HEK293T (cell line): Measurements from ENCODE around the gene SRGAP1.

Source experiments
- ARNT ChIP-seq: fragments of 450-650 bp; IDR thresholded peaks from 2 replicates; pipeline ENCODE4 v1.6.1; 2017; ENCODE audit warnings: mild to moderate bottlenecking
- CTBP1 ChIP-seq: fragments of 450-650 bp; IDR thresholded peaks from 2 replicates; pipeline ENCODE4 v1.6.1; 2016; ENCODE audit warnings: borderline replicate concordance
- ELF4 ChIP-seq: fragments of 450-650 bp; IDR thresholded peaks from 2 replicates; pipeline ENCODE4 v1.6.1; 2017; ENCODE audit warnings: antibody characterized with exemption
- FOXA1 ChIP-seq: fragments of 450-650 bp; IDR thresholded peaks from 2 replicates; pipeline ENCODE4 v1.6.1; 2016; ENCODE audit warnings: mild to moderate bottlenecking
- FOXK2 ChIP-seq: fragments of 450-650 bp; IDR thresholded peaks from 2 replicates; pipeline ENCODE4 v1.6.1; 2016; ENCODE audit warnings: mild to moderate bottlenecking
- FOXM1 ChIP-seq: fragments of 450-650 bp; IDR thresholded peaks from 2 replicates; pipeline ENCODE4 v1.6.1; 2017; ENCODE audit warnings: mild to moderate bottlenecking, borderline replicate concordance
- HDGF ChIP-seq: fragments of 450-650 bp; IDR thresholded peaks from 2 replicates; pipeline ENCODE4 v1.6.1; 2017; ENCODE audit warnings: antibody characterized with exemption, borderline replicate concordance
- NFRKB ChIP-seq: fragments of 450-650 bp; IDR thresholded peaks from 2 replicates; pipeline ENCODE4 v1.6.1; 2016; ENCODE audit warnings: mild to moderate bottlenecking, moderate library complexity
- SP1 ChIP-seq: fragments of 450-650 bp; IDR thresholded peaks from 2 replicates; pipeline ENCODE4 v1.6.1; 2017
- TARDBP ChIP-seq: fragments of 450-650 bp; IDR thresholded peaks from 2 replicates; pipeline ENCODE4 v1.6.1; 2016
- ZNF384 ChIP-seq: fragments of 450-650 bp; IDR thresholded peaks from 2 replicates; pipeline ENCODE4 v1.6.1; 2016

- TF ChIP-seq HDGF (no peak), SP1 (no peak), FOXA1 (no peak), NFRKB (no peak), ARNT (no peak), FOXK2 (no peak), CTBP1 (no peak), FOXM1 (no peak), TARDBP (no peak), ELF4 (no peak), ZNF384 (no peak)
These were observed 49.3 kb upstream of the SRGAP1 start for GRCh38 chr12:63795032-63795687.
